SU-DHL-6 (cell line): Measurements from ENCODE around the gene PCK2.

Experiments
- H2AFZ ChIP-seq: fragments of 200-600 bp; sonication (generic); 2 replicates; pipeline ENCODE4 v1.6.1; 2014; ENCODE audit warnings: low read depth, mild to moderate bottlenecking, moderate library complexity, mixed read lengths, antibody characterized with exemption, low read length; ENCODE audit not compliant: severe bottlenecking
- H3F3A ChIP-seq: fragments of 200-600 bp; shearing (Covaris generic); 2 replicates; pipeline ENCODE4 v1.6.0; 2016; ENCODE audit warnings: antibody characterized with exemption, mild to moderate bottlenecking; ENCODE audit not compliant: insufficient read depth
- H3K27ac ChIP-seq: fragments of 200-600 bp; sonication (generic); 2 replicates; pipeline ENCODE4 v1.5.1; 2016; ENCODE audit warnings: low read depth, mild to moderate bottlenecking, low read length, moderate library complexity, mixed read lengths
- H3K27me3 ChIP-seq: fragments of 200-600 bp; sonication (generic), shearing (Covaris generic); 2 replicates; pipeline ENCODE4 v1.6.0; 2014; ENCODE audit warnings: mild to moderate bottlenecking, low read length
- H3K36me3 ChIP-seq: fragments of 200-600 bp; sonication (generic); 2 replicates; pipeline ENCODE4 v1.6.1; 2014; ENCODE audit warnings: mild to moderate bottlenecking, low read length, mixed read lengths
- H3K4me2 ChIP-seq: fragments of 300-600, 200-600 bp; shearing (Covaris generic), sonication (generic); 2 replicates; pipeline ENCODE4 v1.6.0; 2014; ENCODE audit warnings: low read length, low read depth, mild to moderate bottlenecking; ENCODE audit not compliant: poor library complexity, severe bottlenecking
- H3K4me3 ChIP-seq: fragments of 200-600 bp; sonication (generic); 2 replicates; pipeline ENCODE4 v1.5.1; 2014; ENCODE audit warnings: antibody characterized with exemption, low read length, mild to moderate bottlenecking, mixed read lengths; ENCODE audit not compliant: insufficient read depth, poor library complexity, severe bottlenecking
- H3K79me2 ChIP-seq: fragments of 200-600 bp; sonication (generic); 2 replicates; pipeline ENCODE4 v1.6.1; 2014; ENCODE audit warnings: mild to moderate bottlenecking, low read length, moderate library complexity; ENCODE audit not compliant: insufficient read depth
- H3K9ac ChIP-seq: fragments of 200-600 bp; sonication (generic); 2 replicates; pipeline ENCODE4 v1.7.0; 2014; ENCODE audit warnings: mild to moderate bottlenecking, low read length
- H3K9me2 ChIP-seq: fragments of 200-600 bp; sonication (generic); replicated peaks from 2 replicates; pipeline ENCODE4 v1.6.1; 2014; ENCODE audit warnings: low read length; ENCODE audit not compliant: insufficient read depth
- H3K9me3 ChIP-seq: fragments of 200-600 bp; sonication (generic); 2 replicates; pipeline ENCODE4 v1.6.1; 2014; ENCODE audit warnings: low read length, mixed read lengths; ENCODE audit not compliant: insufficient read depth
- H4K20me1 ChIP-seq: fragments of 200-600 bp; sonication (generic); 2 replicates; pipeline ENCODE4 v1.6.1; 2014; ENCODE audit warnings: low read depth, mild to moderate bottlenecking, antibody characterized with exemption, low read length, moderate library complexity, mixed read lengths
- CTCF ChIP-seq: fragments of 200-600 bp; sonication (generic); IDR thresholded peaks from one replicate; pipeline ENCODE4 v1.5.1; 2017; ENCODE audit warnings: antibody characterized with exemption, mild to moderate bottlenecking, low read length, moderate library complexity; ENCODE audit not compliant: insufficient read depth, poor library complexity, severe bottlenecking
- EZH2phosphoT487 ChIP-seq: fragments of 200-600 bp; sonication (generic), shearing (Covaris generic); conservative IDR thresholded peaks from 2 replicates; pipeline ENCODE4 v1.6.1; 2018; ENCODE audit warnings: mild to moderate bottlenecking, antibody characterized with exemption, low read length, moderate library complexity, mixed read lengths

The PCK2 gene

GRCh38 chr14:24131549-24131966, 37.4 kb downstream of the PCK2 start:
- H3K36me3 ChIP-seq, result no peaks in the 10 kb centered on the region
- peaks cover 6% of the 10 kb centered on the region for H3F3A ChIP-seq
- no peak overlapping the region for H3K9ac ChIP-seq
- no peaks in the 10 kb centered on the region for H3K27me3 ChIP-seq
- H4K20me1 ChIP-seq, result no peaks in the 10 kb centered on the region
- H3K27ac ChIP-seq, result no peak overlapping the region
- H3K4me3 ChIP-seq, result no peak overlapping the region
- no peaks in the 10 kb centered on the region for H3K9me2 ChIP-seq
- no peaks in the 10 kb centered on the region for H3K9me3 ChIP-seq
- no peak overlapping the region for H3K4me2 ChIP-seq
- H3K79me2 ChIP-seq, result no peaks in the 10 kb centered on the region
- TF ChIP-seq EZH2phosphoT487, result no peak
- no peak for TF ChIP-seq CTCF
- no peak overlapping the region for H2AFZ ChIP-seq

- Histone ChIP-seq H3K36me3 (no peaks in the 10 kb centered on the region), H3K27ac (no peak overlapping the region), H3F3A (peaks cover 12% of the 10 kb centered on the region), H3K9me3 (no peaks in the 10 kb centered on the region), H3K79me2 (no peaks in the 10 kb centered on the region), H3K4me2 (no peak overlapping the region), H3K4me3 (no peak overlapping the region), H3K9me2 (no peaks in the 10 kb centered on the region), H3K27me3 (no peaks in the 10 kb centered on the region), H3K9ac (no peak overlapping the region), H2AFZ (no peak overlapping the region), H4K20me1 (no peaks in the 10 kb centered on the region)
- TF ChIP-seq EZH2phosphoT487 (no peak), CTCF (no peak)
Observed at GRCh38 chr14:24132061-24132685, 38.1 kb downstream of the PCK2 start.

GRCh38 chr14:24132976-24133375, 38.9 kb downstream of the PCK2 start:
- no peak overlapping the region for H3K4me2 ChIP-seq

More at GRCh38 chr14:24132976-24133375, 38.9 kb downstream of the PCK2 start:
- Histone ChIP-seq H4K20me1 (no peaks in the 10 kb centered on the region), H3K27me3 (no peaks in the 10 kb centered on the region), H3K27ac (no peak overlapping the region), H3F3A (peaks cover 17% of the 10 kb centered on the region), H3K9ac (no peak overlapping the region), H3K36me3 (no peaks in the 10 kb centered on the region), H2AFZ (no peak overlapping the region), H3K4me3 (no peak overlapping the region), H3K9me3 (no peaks in the 10 kb centered on the region), H3K9me2 (no peaks in the 10 kb centered on the region), H3K79me2 (no peaks in the 10 kb centered on the region)
- TF ChIP-seq EZH2phosphoT487 (no peak), CTCF (no peak)
